Measurements from ENCODE around the gene TRAPPC6A.

Gene TRAPPC6A

DNA sequence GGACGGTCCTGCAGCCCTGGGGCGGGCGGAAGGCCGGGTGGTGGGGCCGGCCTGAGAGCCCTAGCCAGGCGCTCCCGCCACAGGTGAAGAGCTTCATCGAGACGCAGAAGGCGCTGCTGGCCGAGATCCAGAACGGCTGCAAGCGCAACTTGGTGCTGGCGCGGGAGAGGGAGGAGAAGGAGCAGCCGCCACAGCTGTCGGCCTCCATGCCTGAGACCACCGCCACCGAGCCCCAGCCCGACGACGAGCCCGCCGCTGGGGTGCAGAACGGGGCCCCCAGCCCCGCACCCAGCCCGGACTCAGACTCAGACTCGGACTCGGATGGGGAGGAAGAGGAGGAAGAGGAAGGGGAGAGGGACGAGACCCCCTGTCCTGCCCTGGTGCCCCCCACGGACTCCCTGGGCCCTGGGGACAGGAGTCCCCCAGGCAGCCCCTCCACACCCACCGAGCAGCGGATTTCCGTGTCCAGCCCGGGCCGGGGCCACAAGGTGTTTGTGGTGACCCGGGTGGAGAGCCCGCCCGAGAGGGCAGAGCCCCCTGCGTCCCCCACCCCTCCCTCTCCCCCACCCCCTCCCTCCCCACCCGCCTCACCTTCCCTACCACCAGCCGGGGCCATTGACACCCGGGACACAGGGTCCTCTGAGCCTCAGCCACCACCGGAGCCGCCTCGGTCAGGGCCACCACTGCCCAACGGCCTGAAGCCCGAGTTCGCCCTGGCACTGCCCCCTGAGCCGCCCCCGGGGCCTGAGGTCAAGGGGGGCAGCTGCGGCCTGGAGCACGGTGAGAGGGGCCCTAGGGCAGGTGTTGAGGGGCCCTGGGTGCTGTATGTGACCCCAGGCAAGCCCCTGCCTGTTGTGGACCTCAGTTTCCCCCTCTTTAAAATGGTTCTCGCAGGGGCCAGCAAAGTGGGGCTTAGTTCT lies 32.5 kb downstream of the TRAPPC6A start:
- no peak for DNase-seq

DNA sequence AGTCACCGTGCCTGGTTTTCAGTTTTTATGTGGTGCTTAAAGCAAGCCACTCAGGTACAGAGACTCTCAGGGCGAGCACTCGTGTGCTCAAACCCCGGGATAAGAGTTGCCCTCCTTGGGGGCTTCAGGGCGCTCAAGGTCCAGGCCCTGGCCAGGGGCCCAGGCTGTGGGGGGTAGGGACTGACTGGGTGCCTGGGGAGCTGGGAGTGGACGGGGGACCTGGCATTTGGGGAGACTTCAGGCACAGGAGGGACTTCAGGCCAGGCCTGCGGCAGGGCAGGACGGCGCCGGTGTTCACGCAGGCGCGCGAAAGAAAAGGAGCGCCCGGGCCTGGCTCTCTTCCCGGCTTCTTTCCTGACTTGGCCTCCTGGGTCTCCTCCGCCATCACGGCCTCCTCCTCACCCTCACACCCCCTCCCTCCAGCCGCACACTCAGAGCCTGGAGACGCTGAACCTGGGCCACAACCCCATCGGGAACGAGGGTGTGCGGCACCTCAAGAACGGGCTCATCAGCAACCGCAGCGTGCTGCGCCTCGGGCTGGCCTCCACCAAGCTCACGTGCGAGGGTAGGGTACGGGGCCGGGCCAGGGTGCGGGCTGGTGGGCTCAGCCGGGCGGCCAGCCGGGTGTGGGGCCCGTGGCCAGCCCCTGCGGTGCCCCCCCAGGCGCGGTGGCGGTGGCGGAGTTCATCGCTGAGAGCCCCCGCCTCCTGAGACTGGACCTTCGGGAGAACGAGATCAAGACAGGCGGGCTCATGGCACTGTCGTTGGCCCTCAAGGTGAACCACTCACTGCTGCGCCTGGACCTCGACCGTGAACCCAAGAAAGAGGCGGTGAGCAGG lies 33.4 kb downstream of the TRAPPC6A start:
- DNase-seq, result no peak

DNA sequence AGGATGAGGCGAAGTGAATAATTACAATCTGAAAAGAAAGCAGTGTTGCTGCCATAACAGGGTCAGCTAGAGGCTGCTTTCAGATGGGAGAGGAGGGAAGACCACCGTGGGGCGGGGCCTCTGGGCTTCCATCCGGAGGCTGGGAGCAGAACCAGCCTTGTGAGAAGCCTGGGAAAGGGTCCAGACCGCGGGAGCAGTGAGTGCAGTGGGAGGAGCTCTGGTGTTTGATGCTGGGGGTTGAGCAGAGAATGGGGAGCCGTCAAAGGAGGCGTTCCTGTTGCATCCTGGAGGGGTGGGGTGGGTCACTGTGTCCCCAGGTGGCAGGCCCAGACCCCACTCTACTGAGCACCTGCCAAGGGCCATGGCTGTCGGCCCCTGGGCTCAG lies 35.3 kb downstream of the TRAPPC6A start:
- DNase-seq, result no peak

DNA sequence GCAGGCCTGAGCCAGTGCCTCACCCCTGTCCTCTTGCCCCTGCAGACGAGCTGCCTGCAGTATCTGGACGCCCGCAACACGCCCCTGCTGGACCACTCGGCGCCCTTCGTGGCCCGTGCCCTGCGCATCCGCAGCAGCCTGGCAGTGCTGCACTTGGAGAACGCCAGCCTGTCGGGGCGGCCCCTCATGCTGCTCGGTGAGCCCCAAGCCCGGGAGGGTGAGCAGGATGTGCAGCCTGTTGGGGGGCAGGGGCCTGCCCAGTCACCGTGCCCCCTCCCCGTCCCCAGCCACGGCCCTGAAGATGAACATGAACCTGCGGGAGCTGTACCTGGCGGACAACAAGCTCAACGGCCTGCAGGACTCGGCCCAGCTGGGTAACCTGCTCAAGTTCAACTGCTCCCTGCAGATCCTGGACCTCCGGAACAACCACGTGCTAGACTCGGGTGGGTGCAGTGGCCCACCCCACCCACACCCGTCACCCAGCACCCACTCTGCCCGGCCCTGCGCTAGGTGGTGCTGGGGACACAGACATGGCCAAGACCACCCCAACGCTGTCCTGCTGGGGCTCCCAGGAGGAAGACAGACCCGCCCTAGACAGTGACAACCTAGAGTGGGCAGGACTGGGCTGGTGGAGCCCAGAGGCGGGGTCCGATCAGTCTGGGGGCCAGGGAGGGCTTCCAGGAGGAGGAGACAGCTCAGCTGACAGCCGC lies 35.9 kb downstream of the TRAPPC6A start:
- no peak for DNase-seq

DNA sequence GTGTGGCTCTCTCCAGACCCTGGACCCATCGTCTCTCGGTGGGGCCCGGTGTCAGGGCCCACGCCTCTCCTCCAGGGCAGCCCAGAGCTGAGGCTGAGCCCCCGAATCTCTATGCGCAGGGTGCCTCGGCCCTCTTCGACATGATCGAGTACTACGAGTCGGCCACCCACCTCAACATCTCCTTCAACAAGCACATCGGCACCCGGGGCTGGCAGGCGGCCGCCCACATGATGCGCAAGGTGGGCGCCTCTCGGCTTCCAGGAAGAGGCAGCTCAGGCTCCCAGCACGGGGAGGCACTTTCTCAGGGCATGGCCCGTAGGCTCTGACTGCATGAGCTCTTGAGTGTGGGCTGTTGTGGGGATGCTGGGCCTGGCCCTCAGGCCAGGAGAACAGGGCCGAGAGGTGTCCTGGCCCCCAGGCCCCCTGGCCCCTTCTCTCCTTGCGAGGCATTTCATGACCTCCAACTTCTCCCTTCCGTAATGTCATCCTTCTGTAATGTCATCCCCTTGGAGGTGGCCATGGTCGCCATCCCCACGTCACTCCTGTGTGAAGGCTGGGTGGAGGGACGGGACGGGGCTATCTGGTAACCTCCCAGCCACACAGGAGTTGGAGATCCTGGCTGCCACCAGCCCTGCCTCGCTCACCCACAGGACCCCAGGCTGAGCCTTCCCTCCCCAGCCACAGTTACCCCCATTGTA lies 36.7 kb downstream of the TRAPPC6A start:
- no peak for DNase-seq

DNA sequence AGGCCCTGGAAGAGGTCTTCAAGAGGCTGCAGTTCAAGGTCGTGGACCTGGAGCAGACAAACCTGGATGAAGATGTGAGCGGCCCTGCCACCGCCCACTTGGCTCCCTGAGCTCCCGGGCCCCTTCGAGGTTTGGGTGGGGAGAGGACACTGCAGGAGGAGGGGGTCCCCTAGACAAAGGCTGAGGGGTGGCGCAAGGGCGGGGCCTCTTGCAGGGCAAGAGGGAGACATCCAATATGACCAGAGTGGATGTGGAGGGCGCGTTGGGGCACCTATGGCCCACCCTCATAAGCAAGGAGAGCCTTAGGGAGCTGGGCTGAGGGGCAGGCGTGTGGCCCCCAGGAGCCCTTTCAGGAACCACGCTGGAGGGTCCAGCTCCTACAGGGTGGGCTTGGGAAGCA lies 37.5 kb downstream of the TRAPPC6A start:
- no peak for DNase-seq

DNA sequence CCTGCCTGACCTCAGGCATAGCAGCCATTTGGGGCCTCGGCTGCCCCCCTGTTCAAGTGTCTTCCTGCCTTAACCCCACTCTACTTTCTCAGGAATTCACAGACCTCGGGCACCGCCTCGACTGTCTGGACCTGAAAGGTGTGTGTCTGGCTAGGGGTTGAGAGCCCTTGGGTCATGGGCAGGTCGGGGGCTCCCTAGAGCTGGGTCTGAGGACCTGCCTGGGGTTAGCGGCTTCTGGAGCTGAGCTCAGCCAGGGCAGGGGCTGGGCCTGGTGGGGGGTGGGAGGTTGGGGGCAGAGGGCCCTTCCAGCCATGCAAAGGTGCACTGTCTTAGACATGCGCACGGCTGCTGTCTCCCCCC lies 37.9 kb downstream of the TRAPPC6A start:
- DNase-seq, result no peak

DNA sequence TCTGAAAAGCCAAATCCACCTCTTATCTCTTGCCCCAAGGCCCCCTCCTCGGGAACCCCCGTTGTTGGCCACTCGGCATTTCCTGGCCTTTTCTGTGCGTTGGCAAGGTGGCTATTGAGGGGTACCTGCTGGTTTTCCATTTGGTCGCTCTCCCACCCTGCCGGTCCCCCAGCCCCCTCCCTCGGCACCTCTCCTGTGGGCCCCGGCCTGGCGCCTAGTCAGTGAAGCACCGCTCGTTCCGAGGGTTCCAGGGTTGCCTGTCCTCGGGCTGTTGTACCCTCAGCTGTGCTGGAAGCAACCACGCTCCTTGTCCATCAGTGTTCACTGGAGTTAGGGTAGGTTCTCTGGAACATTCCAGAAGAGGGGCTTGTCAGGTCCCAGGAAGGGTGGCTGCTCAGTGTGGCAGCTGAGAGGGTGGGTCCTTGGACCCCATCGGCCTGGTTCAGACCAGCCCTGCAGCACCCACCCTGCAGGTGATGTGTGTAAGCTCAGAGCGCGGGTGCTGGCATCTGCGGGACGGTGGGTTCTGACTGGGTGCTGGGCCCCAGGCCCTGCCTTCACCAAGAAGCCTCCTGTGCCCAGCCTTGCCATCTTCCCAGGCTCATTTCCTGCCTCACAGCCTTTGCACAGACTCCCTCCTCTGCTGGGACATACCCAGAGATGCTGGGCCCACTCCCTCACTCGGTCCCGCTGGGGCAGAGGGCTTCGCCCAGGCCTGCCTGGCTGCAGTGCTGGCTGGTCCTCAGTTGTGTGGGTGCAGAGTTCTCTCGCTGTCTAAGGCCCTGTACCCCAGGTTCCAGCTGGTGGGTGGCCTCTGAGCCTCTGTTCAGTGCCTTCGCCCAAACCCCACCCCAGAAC lies 38.5 kb downstream of the TRAPPC6A start:
- no peak for DNase-seq

DNA sequence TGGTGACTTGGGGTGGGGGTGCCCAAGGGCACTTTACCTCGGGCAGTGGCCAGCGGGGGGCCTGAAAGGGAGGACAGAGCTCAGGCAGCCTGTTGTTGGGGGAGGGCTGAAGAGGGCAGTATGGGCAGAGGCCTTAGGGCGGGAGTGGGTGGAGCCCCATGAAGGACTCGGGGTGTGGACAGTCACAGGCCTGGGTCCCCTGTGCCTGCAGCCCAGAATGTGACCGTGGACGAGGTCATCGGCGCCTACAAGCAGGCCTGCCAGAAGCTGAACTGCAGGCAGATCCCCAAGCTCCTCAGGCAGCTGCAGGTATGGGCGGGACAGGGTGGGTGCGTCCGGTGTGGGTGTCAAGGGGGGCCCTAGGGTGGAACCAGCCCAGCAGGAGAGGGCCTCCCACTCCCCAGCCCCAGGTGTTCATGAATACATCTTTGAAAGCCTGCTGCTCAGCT lies 39.7 kb downstream of the TRAPPC6A start:
- DNase-seq, result no peak

DNA sequence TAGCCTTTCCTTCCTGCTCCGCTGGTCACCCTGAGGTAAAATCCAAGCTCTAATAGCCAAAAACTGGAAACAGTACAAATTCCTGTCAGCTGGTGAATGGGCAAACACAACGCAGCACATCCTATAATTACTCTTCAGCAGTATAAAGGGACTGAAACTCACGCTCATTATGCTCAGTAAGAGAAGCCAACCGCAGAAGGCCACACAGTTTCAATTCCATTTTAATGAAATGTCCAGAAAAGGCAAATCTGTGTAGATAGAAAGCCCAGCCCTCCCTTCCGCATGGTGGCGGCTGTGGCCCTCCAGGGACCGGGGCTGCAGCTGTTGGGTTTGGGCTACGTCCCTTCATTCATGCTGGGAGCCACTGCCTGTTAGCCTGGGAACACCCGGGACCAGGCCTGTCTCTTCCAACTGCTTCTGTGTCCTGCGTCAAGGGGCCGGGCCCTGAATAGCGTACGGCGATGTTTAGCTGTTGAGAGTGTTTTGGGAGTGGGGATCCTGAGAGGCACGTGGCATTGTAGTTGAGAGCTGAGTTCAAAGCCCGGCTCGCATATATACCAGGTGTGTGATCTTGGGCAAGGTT lies 40.8 kb downstream of the TRAPPC6A start:
- DNase-seq, result no peak

DNA sequence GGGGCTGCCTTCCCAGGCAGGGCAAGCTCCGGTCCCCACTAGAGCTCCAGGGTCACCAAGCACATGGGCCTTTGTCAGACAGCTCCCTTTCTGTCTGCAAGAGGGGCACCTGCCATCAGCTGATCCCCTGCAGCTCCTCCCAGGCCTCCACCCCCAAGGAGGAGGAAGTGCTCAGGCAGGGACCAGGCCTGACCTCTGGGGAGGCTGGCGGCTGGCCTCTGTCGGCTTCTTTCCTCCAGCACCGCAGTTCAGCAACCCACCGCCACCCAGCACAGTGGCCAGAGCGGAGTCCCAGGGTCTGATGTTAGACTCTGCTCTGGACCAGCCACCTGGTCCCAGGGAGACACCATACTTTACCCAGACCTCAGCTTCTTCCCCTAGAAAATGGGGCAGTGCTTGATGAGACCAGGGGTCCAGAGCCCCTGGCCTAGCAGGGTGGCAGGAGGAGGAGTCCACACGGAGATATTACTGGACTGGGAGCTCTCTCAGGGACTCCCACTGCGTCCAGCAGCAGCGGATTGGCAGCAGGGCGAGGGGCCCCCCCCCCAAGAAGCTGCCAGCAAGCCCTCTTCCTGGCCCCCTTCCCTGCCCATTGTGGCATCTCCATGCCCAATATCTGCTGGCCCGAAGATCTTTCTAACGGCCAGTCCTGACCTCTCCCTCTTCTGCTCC lies 41.4 kb downstream of the TRAPPC6A start:
- no peak for DNase-seq

DNA sequence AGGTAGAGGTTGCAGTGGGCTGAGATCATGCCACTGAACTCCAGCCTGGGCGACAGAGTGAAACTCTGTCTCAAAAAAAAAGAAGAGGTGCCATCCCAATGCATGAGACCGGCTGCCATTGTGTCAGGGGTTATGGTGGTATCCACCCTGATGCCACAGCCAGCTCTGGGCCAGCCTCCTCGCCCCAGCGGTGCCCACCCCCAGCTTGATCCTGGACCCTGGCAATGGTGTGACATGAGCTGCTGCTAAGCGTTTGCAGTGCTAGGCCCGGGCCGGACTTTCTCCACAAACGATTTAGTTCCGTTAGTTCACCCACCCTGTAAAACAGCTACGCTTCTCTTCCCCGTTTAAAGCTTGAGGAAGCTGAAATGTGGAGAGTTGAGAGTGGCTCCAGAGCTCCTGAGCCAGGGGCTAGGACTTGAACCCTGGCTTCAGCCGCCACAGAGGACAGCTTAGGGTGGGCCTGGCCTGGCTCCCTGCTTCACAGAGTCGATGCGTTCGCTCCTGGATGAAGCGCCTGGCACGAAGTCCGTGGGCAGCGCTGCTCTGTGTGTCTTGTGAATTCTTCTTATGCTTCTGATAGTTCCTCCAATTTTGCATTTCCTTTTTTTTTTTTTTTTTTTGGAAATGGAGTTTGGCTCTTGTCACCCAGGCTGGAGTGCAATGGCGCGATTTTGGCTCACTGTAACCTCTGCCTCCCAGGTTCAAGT lies 42.7 kb downstream of the TRAPPC6A start:
- DNase-seq, result no peak

DNA sequence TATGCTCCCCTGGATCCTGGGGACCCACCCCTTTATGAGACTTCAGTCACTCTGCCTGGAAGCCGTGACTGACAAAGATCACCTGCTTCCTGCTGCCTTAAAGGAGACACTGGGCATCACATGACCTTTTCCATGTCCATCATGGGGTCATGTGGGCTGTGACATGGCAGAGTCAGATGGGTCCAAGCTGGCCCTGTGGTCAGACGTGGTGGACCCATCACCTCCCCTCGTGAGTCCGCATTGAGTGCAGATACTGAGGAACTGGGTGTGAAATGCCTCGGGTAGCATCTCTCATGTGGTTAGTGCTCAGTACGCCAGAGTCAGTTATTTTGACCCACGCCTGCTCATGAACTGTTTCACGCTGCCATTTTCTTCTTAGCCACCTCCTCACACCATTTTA lies 44.4 kb downstream of the TRAPPC6A start:
- no peak for DNase-seq

DNA sequence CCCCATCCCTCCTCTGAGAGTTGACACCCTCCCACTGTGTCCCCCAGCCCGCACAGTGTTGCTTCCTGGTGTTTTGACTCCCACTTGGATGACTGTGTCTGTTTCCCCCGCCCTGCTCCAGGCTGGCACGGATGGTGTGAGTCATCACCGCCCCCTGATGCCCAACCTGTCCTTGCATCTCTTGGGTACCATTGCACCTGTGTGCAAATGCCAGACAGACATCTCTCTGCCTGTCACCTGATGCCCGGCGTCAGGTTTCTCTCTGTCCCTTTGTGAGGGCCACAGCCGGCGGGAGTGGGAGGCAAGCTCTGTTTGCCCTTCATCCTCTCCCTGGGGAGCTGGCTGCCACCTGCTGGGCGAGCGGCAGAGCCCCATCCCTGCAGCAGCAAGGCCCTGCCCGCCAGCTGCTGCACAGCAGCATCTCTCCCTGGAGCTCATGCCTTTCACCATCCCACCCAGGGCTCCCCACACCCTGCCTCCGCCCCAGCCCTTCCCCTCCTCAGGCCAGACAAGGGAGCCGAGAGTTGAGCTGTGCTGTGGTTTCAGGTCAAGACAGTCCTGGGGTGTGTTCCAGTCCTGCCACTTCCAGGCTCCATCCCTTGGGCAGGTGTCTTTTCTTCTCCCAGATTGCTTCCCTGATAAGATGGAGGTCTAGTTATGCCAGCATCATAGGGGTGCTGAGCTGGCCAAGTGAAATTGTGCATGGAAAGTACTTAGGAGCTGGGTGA lies 47.0 kb downstream of the TRAPPC6A start:
- no peak for DNase-seq

DNA sequence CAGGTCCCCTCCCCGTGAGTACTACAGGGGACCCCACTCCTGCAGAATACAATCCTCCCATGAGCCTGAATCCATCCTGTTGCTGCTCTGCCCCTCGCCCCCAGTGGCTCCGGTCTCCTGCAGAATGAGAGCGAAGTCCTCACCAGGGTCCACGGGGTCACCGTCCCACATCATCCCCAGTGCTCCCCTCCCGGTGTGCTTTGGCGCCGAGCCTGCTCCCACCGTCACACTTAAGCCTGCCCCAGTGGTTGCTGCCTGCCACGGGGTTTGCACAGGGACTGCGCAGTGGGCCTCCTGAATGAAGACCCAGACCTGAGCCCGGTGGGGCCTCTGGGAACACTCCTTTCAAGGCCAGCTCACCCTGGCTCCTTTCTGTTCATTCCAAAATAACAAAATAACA lies 47.8 kb downstream of the TRAPPC6A start:
- DNase-seq, result no peak

DNA sequence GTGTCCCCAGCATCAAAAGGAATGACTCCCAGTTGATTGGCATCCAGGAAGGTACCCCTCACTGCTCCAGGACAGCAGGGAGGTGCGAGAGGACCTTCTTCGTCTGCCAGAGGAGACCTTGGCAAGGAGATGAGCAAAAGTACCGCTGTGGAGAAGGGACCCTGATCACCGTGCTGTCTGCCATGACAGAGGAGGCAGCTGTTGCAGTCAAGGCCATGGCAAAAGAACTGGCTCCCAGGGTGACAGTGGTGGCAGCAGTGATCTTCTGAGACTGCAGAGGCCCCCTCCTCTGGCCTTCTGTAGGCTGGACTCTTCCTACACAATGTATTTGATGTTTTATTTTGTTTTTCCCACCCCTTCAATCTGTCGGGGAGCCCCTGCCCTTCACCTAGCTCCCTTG lies 49.2 kb downstream of the TRAPPC6A start:
- DNase-seq, result no peak

DNA sequence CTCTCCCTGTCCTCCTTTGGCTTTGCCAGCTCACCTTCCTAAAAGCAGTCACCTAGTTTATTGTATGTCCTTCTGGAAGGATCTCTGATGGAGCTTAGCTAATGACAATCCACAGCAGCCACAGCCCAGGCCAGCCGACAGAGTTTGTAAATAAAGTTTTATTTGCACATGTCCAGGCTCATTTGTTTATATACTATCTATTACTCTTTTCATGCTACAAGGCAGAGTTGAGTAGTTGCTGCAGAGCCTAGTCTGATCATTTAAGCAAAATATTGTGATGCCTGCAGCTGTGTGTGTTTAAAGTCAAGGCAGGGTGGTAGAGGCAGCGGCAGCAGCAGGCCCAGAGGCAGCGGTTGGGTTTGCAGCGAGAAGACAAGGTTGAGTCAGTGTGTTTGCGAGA lies 49.9 kb downstream of the TRAPPC6A start:
- DNase-seq, result no peak

DNA sequence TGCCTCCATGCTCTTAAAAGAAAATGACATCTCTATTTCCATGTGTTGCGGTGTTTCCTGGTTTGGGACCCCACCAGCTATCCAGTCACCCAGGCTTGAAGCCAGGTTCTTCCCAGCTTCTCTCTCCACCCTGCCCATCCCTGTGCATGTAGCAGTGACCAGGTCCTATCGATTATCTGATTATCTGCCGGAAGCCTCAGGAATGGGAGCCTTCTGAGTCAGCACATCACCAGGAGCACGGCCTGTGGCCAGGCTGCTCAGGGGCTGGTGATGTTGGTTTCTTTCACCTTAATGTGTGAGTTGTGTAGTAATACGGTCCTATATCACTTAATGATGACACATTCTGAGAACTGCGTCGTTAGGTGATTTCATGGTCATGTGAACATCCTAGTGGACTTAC lies 51.4 kb downstream of the TRAPPC6A start:
- DNase-seq, result no peak

DNA sequence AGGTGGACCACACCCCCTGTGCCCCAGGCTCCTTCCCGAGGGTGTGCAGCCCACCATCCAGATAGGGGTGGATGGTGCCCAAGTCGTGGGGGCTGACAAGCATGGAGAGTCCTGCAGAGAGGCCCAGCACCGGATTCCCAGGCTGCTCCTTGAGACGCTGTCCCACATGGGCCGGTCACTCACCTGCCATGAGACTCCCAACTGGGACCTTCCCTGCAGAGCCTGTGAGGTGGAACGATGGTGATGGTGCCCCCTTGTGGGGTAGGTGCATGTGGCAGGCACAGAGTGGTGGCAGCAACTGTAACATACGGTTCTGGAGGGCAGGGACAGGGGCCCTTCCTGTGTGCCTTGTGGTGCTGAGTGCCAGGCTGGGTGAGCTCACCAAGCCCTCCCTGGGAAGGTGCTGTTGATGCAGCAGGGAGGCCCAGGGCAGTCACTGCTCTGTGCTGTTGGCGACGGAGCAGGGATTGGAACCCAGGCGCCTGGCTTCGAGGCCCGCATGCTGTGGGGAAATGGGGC lies 52.0 kb downstream of the TRAPPC6A start:
- DNase-seq, result peak; percentile 73

Measured in stimulated activated CD4-positive, alpha-beta T cell treated with anti-CD3 and anti-CD28 coated beads, Interleukin-4, amount 100 ng/mL, for 24 hours (primary cell).